GM12878 (cell line): ENCODE measurements around the gene SLC12A3. TPM values are rescaled to one million over a fixed set of nuclear protein-coding genes. Genes with fewer than 3 reads are reported as not detected.

Experiments
- ATAC-seq: fragments of 200-7000 bp; cut with Tn5 transposase; 3 replicates; pipeline ENCODE4 v1.9.1; 2020; ENCODE audit warnings: mild to moderate bottlenecking, moderate library complexity
- BruUV-seq: library from RNA; stranded (reverse); fragments of 400-500 nt; replicated peaks from 2 replicates; lab custom pipeline; 2021; lab: Mats Ljungman, UMichigan
- CTCF ChIA-PET: fragments of 300-600 bp; sonication (Branson Sonifier 250); formaldehyde crosslinking; extraction: SDS; loops from one replicate; lab custom pipeline; 2021; ENCODE audit warnings: inconsistent platforms; lab: Yijun Ruan, JAX
- POLR2A ChIA-PET: fragments of 350-600 bp; formaldehyde crosslinking; extraction: SDS; loops from one replicate; lab custom pipeline; 2021; ENCODE audit warnings: inconsistent platforms; lab: Charles Lee
- RAD21 ChIA-PET: fragments of 300-600 bp; sonication (Branson Sonifier 250); formaldehyde crosslinking; loops from one replicate; lab custom pipeline; 2023; ENCODE audit warnings: antibody characterized with exemption; ENCODE audit not compliant: unreplicated experiment; lab: Charles Lee
- SMC1A ChIA-PET: fragments of 300-600 bp; sonication (Branson Sonifier 250); formaldehyde crosslinking; loops from one replicate; lab custom pipeline; 2023; ENCODE audit not compliant: unreplicated experiment, uncharacterized antibody; lab: Charles Lee
- DNase-seq: peaks from one replicate; pipeline ENCODE4 v3.0.0-alpha.2; 2011; ENCODE audit warnings: low read depth, low spot score
- FAIRE-seq: peaks from 3 replicates; lab custom pipeline; 2011; peaks lifted over from hg19 to GRCh38; lab: Jason Lieb, UNC
- H2AFZ ChIP-seq: 2 replicates; pipeline ENCODE4 v1.6.0; 2011; ENCODE audit warnings: low read depth, low read length, control low read depth; ENCODE audit not compliant: control insufficient read depth
- H3K27ac ChIP-seq: 2 replicates; pipeline ENCODE4 v1.5.1; 2011; ENCODE audit warnings: control low read depth; ENCODE audit not compliant: control insufficient read depth, insufficient read depth
- H3K27me3 ChIP-seq, 2 experiments: replicated peaks in 1 of 2; 2 replicates each; pipeline versions ENCODE4 v1.6.0 to v1.6.1; 2011; ENCODE audit warnings: low read length in 1 of 2; ENCODE audit not compliant: control insufficient read depth in 2 of 2, insufficient read depth in 2 of 2
- H3K36me3 ChIP-seq, 2 experiments: 2 replicates each; pipeline ENCODE4 v1.5.1; 2011; ENCODE audit warnings: low read length in 1 of 2; ENCODE audit not compliant: control insufficient read depth in 2 of 2, insufficient read depth in 2 of 2
- H3K4me1 ChIP-seq: 2 replicates; pipeline ENCODE4 v1.6.1; 2011; ENCODE audit warnings: mild to moderate bottlenecking, low read length, moderate library complexity, mixed read lengths; ENCODE audit not compliant: control insufficient read depth, insufficient read depth
- H3K4me2 ChIP-seq: 2 replicates; pipeline ENCODE4 v1.6.0; 2011; ENCODE audit warnings: control low read depth; ENCODE audit not compliant: control insufficient read depth, insufficient read depth
- H3K4me3 ChIP-seq: fragments of 200-600 bp; sonication (generic); 2 replicates; pipeline ENCODE4 v1.5.1; 2016
- H3K79me2 ChIP-seq: 2 replicates; pipeline ENCODE4 v1.6.0; 2011; ENCODE audit warnings: low read length; ENCODE audit not compliant: control insufficient read depth, insufficient read depth
- H3K9ac ChIP-seq: 2 replicates; pipeline ENCODE4 v1.8.0; 2011; ENCODE audit warnings: low read length, control low read depth, mixed read lengths; ENCODE audit not compliant: control insufficient read depth, insufficient read depth
- H3K9me3 ChIP-seq: replicated peaks from 3 replicates; pipeline ENCODE4 v1.5.1; 2011; ENCODE audit warnings: mild to moderate bottlenecking, low read length; ENCODE audit not compliant: control insufficient read depth, insufficient read depth
- H4K20me1 ChIP-seq: 2 replicates; pipeline ENCODE4 v1.6.0; 2011; ENCODE audit not compliant: control insufficient read depth, insufficient read depth
- CEBPB ChIP-seq, 2 experiments: fragments of 150-350 bp in 1 of 2; IDR thresholded peaks; 2 replicates each; pipeline ENCODE4 v1.6.1; 2012 to 2014; ENCODE audit warnings: low read depth in 2 of 2, low read length in 2 of 2, borderline replicate concordance in 1 of 2, inconsistent platforms in 1 of 2
- WGBS: methylation state at CpG from one replicate; pipeline ENCODE4 v1.1.6; 2016; ENCODE audit warnings: low lambda C conversion rate; ENCODE audit not compliant: insufficient replicate concordance, insufficient coverage; ENCODE audit errors: missing lambda C conversion rate; 5-methylcytosine and 5-hydroxymethylcytosine counted together
- in situ Hi-C: fragments of 300-500 bp; cut with MboI; formaldehyde crosslinking; loops from 9 replicates; pipeline ENCODE4 v1.14.3; 2018; ENCODE audit warnings: mixed read lengths
- intact Hi-C: fragments of 100-400 bp; cut with micrococcal nuclease; formaldehyde crosslinking; loops from one replicate; pipeline ENCODE4 v1.14.2; 2022; ENCODE audit not compliant: unreplicated experiment
- polyA plus RNA-seq, 11 experiments: library from polyadenylated mRNA; depleted of rRNA in 4 of 11; unstranded in 6 of 11; stranded (reverse) in 5 of 11; fragments of >200 nt; fragmentation: Nextera tagmentation in 4 of 11; fragmentation: Illumina TruSeq in 1 of 11; extraction: Ambion mirVana in 4 of 11; extraction: Trizol in 1 of 11; gene quantifications; 1 replicate in 1 of 11; 2 replicates in 10 of 11; pipeline versions ENCODE4 v1.2.1 to v1.2.3, GENCODE V29; 2011 to 2016; ENCODE audit warnings: inconsistent platforms in 2 of 11, missing spikeins in 2 of 11, low read depth in 1 of 11
- total RNA-seq, 4 experiments: library from RNA; depleted of rRNA in 3 of 4; stranded (reverse); fragments of >200 nt in 3 of 4; fragmentation: Illumina TruSeq in 1 of 4; extraction: Trizol in 1 of 4; gene quantifications; 2 replicates each; pipeline versions ENCODE4 v1.2.1 to v1.2.3, GENCODE V29; 2013 to 2021
- TF ChIP-seq, protein P1 (sequence below): fragments of 450-650 bp; IDR thresholded peaks from 2 replicates; pipeline ENCODE4 v1.6.1; 2017; ENCODE audit warnings: mild to moderate bottlenecking, moderate library complexity

Gene SLC12A3
- total and polyA plus RNA-seq, 10 of the 15 experiments (the other 5 are each of a cell fraction or from before 2014, with no cell fraction given) = 0.05 to 6.3 (median 3.1) TPM

DNA sequence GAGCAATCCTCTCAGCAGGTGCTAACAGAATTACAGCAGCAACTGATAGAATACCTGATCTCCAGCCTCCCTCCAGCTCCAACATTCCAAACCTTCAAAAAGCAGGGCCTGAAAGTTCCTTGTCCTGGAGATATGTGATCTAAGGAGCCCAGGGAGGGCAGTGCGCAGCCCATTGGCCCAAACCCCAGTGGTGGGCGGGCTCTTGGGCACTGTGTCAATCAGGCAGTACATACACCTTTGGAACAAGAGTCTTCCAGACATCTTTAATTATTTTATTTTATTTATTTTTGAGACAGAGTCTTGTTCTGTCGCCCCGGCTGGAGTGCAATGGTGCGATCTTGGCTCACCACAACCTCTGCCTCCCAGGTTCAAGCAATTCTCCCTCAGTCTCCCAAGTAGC, 24.2 kb downstream of the SLC12A3 start (continued):
- TF ChIP-seq, protein P1, sequence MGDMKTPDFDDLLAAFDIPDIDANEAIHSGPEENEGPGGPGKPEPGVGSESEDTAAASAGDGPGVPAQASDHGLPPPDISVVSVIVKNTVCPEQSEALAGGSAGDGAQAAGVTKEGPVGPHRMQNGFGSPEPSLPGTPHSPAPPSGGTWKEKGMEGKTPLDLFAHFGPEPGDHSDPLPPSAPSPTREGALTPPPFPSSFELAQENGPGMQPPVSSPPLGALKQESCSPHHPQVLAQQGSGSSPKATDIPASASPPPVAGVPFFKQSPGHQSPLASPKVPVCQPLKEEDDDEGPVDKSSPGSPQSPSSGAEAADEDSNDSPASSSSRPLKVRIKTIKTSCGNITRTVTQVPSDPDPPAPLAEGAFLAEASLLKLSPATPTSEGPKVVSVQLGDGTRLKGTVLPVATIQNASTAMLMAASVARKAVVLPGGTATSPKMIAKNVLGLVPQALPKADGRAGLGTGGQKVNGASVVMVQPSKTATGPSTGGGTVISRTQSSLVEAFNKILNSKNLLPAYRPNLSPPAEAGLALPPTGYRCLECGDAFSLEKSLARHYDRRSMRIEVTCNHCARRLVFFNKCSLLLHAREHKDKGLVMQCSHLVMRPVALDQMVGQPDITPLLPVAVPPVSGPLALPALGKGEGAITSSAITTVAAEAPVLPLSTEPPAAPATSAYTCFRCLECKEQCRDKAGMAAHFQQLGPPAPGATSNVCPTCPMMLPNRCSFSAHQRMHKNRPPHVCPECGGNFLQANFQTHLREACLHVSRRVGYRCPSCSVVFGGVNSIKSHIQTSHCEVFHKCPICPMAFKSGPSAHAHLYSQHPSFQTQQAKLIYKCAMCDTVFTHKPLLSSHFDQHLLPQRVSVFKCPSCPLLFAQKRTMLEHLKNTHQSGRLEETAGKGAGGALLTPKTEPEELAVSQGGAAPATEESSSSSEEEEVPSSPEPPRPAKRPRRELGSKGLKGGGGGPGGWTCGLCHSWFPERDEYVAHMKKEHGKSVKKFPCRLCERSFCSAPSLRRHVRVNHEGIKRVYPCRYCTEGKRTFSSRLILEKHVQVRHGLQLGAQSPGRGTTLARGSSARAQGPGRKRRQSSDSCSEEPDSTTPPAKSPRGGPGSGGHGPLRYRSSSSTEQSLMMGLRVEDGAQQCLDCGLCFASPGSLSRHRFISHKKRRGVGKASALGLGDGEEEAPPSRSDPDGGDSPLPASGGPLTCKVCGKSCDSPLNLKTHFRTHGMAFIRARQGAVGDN = no peak

DNA sequence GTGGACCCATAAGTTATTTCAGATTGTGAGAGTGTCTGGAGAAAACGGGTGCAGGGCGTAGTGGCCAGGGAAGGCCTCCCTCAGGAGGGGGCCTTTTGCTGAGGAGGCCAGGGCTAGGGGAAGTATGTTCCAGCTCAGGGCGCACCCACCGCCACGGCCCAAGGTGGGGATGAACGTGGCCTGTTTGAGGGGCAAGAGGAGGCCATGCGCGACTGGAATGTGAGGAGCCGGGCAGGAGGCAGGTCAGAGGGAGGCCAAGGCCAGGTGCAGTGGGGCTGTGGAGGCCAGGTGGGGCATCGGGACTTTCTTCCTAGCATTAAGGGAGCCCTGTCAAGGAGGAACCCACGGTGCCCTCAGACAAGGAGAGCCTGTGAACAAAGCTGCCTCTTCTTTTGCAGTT, 26.7 kb downstream of the SLC12A3 start:
- RAD21 ChIA-PET = no interaction called here
- ATAC-seq (no peak), DNase-seq (no peak), FAIRE-seq (no peak)
- H2AFZ ChIP-seq = no peak overlapping the region
- no peaks in the 10 kb centered on the region for H4K20me1 ChIP-seq
- CTCF ChIA-PET = no interaction called here
- H3K4me2 ChIP-seq = no peak overlapping the region
- H3K4me3 ChIP-seq = no peak overlapping the region
- in situ Hi-C loops = no loop called here
- H3K9ac ChIP-seq = no peak overlapping the region
- BruUV-seq = no TSS peak
- no peaks in the 10 kb centered on the region for H3K79me2 ChIP-seq
- H3K27me3 ChIP-seq = no peaks in the 10 kb centered on the region
- no peak overlapping the region for H3K27ac ChIP-seq
- TF ChIP-seq CEBPB (IDR thresholded peaks at IDR 0.05; ENCODE audit: borderline replicate concordance in 1 of 2, low read depth in 2 of 2, low read length in 2 of 2) = no peak
- POLR2A ChIA-PET = interaction anchor here (0.7 to 0.9 kb wide), 2 partner anchors 31 to 41 kb away, joined by 3 to 10 read pairs; no protein-coding TSS in a partner anchor
- H3K9me3 ChIP-seq = no peaks in the 10 kb centered on the region
- intact Hi-C loops = no loop called here
- peaks cover 8% of the 10 kb centered on the region for H3K4me1 ChIP-seq
- SMC1A ChIA-PET = interaction anchor here (0.8 kb wide), 1 partner anchor 22 kb away, joined by 3 read pairs; no protein-coding TSS in a partner anchor
- 71% methylated on average over 11 of the region's 11 CpGs for WGBS
- no peaks in the 10 kb centered on the region for H3K36me3 ChIP-seq
